Suppressor macrophage (primary cell): ENCODE measurements around the gene COASY.
"Not testable (repeated sequence)": the region's sequence is repeated elsewhere in the genome, so short reads cannot be mapped to it uniquely, and the experiment has no call there.

Experiments used
- DNase-seq, 4 experiments: peaks; one replicate each; pipeline ENCODE4 v3.0.0-alpha.2; 2020 to 2022

Gene COASY

DNA sequence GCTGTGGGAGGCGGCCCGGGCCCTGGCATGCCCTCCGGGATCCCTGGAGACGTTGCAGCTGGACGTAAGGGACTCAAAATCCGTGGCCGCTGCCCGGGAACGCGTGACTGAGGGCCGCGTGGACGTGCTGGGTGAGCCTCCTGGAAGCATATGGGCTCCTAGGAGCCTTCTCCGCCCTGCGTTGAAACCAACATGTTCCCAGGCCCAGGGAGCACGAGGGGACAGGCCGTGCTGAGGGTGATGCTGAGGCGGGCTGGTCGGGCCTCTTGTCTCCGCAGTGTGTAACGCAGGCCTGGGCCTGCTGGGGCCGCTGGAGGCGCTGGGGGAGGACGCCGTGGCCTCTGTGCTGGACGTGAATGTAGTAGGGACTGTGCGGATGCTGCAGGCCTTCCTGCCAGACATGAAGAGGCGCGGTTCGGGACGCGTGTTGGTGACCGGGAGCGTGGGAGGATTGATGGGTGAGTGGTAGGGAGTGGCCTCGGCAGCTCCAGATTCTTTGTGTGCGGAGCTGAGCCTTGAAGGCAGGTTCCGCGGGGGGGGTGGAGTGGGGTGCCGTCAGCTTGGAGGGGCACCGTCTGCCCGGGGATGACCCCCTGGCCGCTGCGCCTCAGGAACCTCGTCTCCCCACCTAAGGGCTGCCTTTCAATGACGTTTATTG, 8.7 kb upstream of the COASY start:
- DNase-seq, result peak in 1 of 4 experiments; percentile 10

DNA sequence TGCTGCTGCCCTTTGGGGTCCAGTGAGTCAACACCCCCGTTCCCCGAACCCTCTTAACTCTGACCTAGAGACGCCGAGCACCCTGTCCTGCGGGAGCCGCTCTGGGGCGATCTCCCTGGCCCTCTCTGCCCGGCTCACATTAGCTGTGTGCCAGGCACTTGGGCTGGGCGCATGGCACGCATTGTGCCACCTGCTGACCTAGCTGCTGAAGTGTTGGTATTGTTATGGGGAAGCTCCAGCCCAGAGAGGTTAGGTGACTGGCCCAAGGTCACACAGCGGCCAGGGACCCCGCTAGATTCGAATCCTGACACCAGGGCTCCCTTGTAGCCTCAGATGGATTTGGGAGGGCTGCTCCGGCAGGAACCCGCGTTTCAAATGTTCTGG, 8.1 kb upstream of the COASY start:
- DNase-seq, result peak in 1 of 4 experiments; percentile 26

DNA sequence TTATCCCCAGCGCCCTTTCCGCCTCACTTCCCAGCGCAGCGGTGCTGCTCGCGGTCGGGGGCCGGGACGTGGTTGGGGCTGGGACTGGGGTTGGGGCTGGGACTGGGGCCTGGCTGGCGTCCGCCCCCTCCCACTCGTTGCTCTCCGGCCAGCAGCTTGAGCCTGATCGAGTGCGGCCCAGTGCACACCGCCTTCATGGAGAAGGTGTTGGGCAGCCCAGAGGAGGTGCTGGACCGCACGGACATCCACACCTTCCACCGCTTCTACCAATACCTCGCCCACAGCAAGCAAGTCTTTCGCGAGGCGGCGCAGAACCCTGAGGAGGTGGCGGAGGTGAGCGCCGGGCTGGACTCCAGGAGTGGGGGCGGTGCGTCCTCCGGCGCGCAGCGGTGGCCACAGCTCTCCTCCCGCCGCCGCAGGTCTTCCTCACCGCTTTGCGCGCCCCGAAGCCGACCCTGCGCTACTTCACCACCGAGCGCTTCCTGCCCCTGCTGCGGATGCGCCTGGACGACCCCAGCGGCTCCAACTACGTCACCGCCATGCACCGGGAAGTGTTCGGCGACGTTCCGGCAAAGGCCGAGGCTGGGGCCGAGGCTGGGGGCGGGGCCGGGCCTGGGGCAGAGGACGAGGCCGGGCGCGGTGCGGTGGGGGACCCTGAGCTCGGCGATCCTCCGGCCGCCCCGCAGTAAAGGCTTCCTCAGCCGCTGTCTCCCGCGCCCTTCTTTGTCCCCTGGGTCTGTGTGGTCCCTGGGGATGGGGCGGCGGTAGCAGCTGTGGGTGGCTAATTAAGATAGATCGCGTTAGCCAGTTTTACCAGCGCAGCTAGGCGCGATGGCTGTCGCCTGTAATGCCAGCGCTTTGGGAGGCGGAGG, 7.5 kb upstream of the COASY start:
- peak; percentile 71 to 89 (median 82) for DNase-seq

DNA sequence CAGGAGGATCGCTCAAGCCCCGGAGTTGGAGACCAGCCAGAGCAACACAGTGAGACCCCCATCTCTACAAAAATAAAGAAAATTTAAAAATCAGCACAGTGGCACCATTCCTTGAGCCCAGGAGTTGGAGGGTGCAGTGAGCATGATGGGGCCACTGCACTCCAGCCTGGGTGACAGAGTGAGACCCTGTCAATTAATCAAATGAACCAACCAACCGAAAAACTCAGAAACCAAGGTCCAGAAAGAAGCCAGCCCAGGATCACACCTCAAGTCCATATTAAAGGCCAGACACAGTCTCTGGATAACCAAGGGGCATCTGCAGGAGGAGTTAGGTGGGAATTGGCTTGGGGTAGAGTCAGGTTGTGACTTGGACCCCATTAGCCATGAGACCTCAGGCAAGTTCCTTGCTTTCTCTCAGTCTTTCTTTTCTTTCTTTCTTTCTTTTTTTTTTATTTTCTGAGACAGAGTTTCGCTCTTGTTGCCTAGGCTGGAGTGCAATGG, 6.8 kb upstream of the COASY start:
- no peak for DNase-seq

DNA sequence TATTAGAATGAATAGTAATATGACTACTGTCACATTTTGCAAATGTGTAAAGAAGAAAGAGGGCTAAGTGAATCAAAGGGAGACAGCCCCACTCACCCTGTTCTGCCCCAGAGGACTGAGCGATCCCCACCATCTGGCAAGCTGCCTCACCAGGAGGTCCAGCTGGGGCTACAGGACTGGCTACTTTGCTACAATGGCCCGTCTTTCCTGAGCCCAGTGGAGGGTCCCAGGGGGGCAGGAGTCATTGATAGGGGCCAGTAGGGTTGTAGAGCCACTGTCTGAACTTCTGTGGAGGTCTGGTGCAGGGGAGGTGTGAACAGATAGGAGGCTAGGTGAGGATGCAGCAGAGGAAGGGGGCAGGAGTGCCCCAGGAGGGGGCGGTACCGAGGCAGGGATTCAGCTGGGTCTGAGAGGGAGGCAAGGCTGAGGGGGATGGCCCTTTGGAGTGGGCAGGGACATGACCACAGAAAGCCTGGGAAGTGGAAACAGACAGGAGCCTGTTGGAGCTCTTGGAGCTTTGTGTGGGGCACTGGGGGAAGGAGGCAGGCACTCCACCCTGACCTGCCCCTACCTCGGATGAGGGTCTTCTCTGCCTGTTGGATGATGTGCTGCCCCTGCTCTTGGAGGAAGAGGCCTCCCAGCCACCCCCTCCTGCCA, 5.9 kb upstream of the COASY start:
- not testable (repeated sequence) for DNase-seq

DNA sequence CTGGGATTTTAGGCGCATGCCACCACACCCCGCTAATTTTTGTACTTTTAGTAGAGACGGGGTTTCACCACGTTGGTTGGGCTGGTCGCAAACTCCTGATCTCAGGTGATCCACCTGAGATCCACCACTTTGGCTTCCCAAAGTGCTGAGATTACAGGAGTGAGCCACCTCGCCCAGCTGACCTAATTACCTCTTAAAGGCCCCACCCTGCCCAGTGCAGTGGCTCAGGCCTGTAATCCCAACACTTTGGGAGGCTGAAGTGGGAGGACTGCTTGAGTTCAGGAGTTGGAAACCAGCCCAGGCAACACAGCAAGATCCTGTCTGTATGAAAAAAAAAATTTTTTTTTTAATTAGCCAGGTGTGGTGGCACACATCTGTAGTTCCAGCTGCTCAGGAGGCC, 2.9 kb upstream of the COASY start:
- DNase-seq, result no peak

DNA sequence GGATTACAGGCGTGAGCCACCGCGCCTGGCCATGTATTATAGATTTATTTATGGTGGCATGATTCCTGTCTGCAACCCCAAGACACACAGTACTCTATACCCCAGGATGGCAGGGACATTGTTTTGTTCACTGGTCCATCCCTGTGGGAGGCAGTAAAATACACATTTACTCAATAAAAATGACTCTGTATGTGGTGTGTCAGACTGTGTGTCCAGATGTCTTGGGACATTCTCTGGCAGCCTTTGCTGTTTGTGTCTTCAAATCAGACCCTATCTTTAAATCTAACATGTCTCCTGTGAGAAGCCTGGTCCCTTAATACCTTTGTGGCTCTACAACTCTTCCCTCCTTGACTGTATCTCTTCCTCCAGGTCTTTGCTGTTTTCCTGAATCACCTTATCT, 1.7 kb upstream of the COASY start:
- no peak for DNase-seq

DNA sequence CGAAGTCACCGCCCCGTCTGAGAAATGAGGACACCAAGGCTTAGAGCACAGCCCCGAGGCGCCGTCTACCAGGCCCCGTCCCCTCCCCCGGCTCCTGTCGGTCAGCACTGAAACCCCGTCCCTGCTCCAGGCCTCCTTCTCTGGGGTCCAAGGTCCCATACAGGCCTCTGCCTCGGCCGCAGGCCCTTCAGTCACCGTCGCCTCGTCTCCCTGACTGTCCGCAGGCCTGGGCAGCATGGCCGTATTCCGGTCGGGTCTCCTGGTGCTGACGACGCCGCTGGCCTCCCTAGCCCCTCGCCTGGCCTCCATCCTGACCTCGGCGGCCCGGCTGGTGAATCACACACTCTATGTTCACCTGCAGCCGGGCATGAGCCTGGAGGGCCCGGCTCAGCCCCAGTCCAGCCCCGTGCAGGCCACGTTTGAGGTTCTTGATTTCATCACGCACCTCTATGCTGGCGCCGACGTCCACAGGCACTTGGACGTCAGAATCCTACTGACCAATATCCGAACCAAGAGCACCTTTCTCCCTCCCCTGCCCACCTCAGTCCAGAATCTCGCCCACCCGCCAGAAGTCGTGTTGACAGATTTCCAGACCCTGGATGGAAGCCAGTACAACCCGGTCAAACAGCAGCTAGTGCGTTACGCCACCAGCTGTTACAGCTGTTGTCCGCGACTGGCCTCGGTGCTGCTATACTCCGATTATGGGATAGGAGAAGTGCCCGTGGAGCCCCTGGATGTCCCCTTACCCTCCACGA, 617 bp downstream of the COASY start:
- peak; percentile 17 to 30 (median 24) for DNase-seq

DNA sequence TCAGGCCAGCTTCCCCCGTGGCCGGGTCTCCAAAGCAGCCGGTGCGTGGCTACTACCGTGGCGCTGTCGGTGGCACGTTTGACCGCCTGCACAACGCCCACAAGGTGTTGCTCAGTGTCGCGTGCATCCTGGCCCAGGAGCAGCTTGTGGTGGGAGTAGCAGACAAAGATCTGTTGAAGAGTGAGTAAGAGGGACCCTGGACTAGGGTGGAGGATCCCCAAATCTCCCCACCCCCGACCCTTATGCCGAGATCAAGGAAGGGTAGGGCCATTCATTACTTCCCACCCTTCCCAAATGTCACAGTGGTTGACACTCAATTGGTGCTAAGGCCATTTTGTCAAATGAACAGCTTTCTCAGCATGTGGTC, 1.2 kb downstream of the COASY start:
- DNase-seq, result peak in 1 of 4 experiments; percentile 31

DNA sequence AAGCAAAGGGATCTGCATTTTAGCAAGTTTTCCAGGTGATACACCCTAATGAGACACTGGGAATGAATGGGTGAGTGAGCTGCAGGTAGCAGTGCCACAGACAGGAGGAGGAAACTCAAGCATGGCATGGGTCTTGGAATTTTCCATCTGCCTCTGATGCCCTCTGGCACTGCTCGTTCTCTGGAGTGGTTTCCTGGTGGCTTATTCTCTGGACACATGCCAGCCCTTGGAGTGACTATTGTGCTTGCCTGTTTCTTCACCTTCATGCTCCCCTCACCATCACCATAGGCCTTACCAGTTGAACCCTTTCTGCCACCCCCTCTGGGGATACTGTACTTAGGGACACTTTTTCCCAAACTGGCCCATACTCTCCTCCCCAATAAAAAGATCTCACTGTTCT, 1.6 kb downstream of the COASY start:
- no peak for DNase-seq

DNA sequence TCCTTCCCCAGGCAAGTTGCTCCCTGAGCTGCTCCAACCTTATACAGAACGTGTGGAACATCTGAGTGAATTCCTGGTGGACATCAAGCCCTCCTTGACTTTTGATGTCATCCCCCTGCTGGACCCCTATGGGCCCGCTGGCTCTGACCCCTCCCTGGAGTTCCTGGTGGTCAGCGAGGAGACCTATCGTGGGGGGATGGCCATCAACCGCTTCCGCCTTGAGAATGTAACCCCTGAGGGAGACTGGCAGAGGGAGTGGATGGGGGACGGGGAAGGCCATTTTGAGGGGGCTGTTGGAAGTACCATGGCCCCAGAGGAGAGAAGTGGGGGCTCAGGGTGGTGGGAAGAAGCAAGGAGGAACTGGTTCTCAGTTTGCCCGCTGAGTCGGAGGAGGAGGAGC, 2.0 kb downstream of the COASY start:
- no peak for DNase-seq

DNA sequence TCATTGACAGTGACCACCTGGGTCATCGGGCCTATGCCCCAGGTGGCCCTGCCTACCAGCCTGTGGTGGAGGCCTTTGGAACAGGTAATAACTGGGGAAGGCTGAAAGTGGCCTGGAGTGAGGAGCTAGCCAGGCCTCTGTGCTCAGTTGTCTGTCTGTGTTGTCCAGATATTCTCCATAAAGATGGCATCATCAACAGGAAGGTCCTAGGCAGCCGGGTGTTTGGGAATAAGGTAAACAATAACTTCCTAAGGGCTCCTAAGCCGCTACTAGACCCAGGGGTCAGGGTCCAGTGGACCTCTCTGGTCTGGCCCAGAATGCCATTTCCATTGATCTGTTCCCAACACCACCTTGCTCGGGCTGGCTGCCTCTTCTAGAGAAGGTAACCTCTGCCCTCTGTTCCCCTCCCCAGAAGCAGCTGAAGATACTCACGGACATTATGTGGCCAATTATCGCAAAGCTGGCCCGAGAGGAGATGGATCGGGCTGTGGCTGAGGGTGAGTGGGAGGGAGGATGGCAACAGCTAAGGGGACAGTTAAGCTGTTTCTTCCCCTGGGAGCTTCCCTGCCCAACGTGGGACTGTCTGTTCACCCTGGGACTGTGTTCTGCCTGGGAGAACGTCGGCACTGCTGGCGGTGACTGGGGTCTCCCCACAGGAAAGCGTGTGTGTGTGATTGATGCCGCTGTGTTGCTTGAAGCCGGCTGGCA, 3.0 kb downstream of the COASY start:
- no peak for DNase-seq

DNA sequence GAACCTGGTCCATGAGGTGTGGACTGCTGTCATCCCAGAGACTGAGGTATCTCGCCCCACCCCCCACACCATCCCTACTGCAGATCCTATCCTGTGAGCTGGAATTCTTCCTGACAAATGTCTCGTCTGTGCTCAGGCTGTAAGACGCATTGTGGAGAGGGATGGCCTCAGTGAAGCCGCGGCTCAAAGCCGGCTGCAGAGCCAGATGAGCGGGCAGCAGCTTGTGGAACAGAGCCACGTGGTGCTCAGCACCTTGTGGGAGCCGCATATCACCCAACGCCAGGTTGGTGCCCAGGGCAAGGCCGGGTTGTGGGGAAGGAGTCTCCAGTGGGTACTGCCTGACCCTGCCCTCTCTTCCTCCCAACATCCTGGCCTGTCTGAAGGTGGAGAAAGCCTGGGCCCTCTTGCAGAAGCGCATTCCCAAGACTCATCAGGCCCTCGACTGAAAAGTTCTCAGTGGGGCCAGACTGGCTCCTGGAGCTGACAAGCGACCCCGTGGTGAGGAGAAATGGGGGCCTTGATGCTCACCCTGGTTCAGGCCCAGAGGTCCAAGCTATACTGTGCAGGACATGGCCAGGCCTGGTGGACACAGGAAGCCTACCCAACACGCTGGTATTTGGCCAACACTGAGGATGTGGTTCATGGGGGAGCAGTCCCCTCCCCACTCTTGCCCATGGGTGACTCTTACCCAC, 3.7 kb downstream of the COASY start:
- DNase-seq, result no peak

DNA sequence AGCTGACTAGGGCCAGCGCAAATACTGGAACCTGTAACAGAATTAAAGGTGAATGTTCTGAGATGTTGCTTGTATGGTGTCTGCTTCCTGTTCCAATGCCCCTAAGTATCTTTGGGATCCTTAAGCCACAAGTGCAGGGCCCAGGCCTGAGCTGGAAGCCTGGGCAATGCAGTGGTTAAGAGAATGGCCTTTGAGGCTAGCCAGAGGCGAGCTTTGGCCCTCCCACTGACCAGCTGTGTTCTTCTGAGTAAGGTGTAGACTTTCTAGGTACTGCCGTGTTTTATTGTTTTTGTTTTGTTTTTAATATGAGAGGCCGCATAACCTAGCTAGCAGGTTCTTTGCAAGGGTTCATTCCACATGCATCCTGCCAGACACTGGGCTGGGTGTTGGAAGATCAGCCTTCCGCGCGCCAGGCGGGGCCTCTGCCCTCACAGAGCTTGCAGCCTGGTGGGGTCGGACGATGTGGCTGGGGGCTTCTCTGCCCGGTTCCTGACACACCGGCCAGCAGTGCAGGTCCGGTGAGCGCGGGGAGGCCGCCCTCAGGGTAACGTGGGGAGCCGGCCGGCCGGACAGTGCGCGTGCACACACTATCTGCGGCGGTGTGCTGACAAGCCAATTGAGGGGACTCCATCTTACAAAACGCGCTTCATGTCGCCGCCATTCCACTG, 4.4 kb downstream of the COASY start:
- no peak for DNase-seq

DNA sequence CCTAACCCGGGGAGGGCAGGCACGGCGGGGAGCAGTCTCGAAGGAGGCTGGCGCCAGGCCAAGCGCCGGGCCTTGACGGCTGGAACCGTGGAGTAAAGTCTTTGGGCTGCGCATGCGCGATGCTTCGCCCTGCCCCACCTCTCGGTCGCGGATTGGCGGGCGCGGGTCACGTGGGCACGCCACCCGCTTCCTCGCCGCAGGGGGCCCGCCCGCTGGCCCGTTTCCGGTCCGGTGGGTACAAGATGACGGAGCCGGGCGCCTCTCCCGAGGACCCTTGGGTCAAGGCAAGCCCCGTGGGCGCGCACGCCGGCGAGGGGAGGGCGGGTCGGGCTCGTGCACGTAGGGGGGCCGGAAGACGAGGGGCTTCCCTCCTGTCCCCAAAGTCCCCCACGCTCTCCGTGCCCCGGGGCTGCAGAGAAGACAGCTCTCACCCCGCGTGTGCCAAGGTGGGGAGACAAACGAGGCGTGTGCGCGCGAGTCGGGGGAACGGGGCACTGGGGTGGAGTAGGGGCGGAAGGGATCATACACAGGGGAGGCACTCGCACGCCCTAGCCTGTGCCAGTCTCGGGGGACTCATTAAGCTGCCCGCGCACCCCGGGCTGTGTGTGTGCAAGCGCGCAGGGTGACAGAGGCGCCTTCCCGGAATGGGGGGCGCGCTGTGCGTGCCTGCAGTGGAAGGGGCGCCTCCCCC, 5.1 kb downstream of the COASY start, which contains the start of gene MLX:
TSS of gene MLX (plus strand) at position 218 of the 691 bp plus-strand sequence. CDS start at position 243, 25 bp downstream.
- DNase-seq, result peak; percentile 97 to 99 (median 98)

DNA sequence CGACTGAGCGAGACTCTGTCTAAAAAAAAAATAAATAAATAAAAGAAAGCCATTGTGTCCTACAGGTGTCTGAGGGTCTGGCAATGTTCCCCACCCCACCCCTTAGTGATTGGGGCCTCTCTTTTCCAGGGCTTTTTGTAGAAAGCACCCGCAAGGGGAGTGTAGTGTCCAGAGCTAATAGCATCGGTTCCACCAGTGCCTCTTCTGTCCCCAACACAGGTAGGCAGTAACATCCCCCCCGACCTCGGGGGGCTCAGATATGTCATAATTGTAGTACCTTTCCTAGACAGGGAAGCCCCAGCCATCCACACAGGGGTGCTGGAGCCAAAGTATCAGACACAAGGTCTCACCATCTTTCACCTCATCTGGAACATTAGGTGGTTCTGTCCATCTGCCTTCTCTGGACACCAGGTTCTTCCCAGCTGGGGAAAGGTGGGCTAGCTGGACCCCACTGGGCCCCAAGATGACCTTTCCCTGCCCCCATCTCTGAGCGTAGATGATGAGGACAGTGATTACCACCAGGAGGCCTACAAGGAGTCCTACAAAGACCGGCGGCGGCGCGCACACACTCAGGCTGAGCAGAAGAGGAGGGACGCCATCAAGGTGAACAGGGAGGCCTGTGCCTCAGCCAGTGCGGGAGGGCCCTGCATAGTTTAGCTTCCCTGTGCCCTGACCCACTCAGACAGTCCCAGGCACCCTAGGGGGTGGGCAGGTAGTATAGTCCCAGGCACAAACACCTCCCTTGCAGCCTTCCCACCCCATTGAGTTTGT, 6.6 kb downstream of the COASY start:
- DNase-seq, result no peak

DNA sequence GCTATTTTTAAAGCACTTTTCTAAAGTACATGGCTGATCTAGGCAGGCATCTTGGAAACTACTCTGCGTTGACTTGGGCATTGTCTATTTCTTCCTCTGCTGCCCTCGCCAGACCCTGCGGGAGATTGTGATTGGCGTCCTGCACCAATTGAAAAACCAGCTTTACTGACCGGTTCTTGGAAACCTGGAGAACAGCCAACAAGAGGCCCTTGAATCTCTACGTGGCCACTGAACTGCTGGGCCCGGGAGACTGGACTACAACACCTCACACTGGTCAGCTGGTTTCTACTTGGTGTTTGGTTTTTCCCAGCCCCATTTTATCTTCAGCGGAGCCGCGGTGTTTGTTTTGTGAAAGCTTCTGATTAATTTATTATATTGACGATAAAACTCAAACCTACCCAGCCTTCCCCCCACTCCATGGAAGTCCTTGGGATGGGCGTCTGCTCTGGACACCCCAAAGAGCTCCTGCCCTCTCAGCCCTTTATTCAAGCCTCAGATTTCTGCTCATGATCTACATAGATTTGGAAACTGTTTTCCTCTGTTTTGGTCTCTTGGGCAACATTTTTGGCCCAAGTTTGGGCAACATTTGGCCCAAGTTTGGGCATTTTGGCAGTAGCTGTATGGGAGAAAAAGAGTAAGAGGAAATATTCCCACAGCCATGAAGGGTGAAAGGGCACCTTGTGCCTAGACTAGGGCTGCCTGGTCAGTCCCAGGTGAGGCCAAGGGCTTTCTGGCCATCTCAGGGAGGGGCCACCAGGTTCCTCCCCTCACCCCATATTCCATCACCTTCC, 9.7 kb downstream of the COASY start:
- DNase-seq, result no peak

DNA sequence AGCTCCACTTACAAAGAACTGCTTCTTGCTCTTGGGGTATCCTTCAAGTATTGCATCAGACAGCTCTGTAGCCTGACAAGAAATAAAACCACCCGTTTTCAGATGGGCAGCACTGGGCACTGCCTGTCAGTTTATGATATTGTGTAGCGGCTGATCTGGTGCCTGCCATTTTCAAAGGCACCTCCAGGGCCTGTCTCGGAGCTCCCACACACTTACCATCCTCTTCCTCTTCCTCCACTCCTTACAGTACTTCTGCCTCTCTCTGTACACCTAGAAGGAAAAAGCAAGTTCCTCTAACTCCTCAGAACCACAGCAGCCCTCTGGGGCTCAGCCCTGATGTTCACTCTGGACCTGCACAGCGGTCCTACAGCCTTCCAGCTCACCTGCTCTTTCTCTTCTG, 11.1 kb downstream of the COASY start:
- DNase-seq, result no peak
